Stimulated activated CD8-positive, alpha-beta memory T cell treated with anti-CD3 and anti-CD28 coated beads, Interleukin-2, amount 100 ng/mL, for 1 hour (primary cell): Measurements from ENCODE around the gene ESRRA.
"Not testable (repeated sequence)": the region's sequence is repeated elsewhere in the genome, so short reads cannot be mapped to it uniquely, and the experiment has no call there.

ENCODE experiments used
- DNase-seq, 2 donors: peaks; one replicate each; pipeline ENCODE4 v3.0.0-alpha.2; 2020; ENCODE audit warnings: low read depth in 2 of 2

ESRRA gene

GRCh38 chr11:64313491-64314145 is 8.3 kb downstream of the ESRRA start:
- no peak for DNase-seq

GRCh38 chr11:64314146-64314804 is 9.0 kb downstream of the ESRRA start:
- no peak for DNase-seq

- DNase-seq = no peak
Observed at GRCh38 chr11:64314805-64315561, 9.7 kb downstream of the ESRRA start.

- not testable (repeated sequence) for DNase-seq
Observed at GRCh38 chr11:64315667-64316526, 10.6 kb downstream of the ESRRA start.

- no peak for DNase-seq
Observed at GRCh38 chr11:64316672-64317324, 11.5 kb downstream of the ESRRA start.

- DNase-seq = peak; percentile 86 to 89
Observed at GRCh38 chr11:64317325-64317960, 12.1 kb downstream of the ESRRA start, which contains the start of gene TRMT112. Gene TRMT112 (minus strand): TSS chr11:64317559. CDS start chr11:64317526, 33 bp downstream.

GRCh38 chr11:64317961-64318765 is 12.8 kb downstream of the ESRRA start, which contains the start of gene PRDX5:
Gene PRDX5 (plus strand): TSS chr11:64318121. CDS start chr11:64318216, 95 bp downstream.
- peak; percentile 87 to 88 for DNase-seq

- no peak for DNase-seq
Observed at GRCh38 chr11:64318766-64319761, 13.7 kb downstream of the ESRRA start.

- no peak for DNase-seq
Observed at GRCh38 chr11:64320556-64320955, 15.2 kb downstream of the ESRRA start.

- DNase-seq = no peak
Observed at GRCh38 chr11:64321026-64321425, 15.7 kb downstream of the ESRRA start.

- DNase-seq = no peak
Observed at GRCh38 chr11:64321533-64321932, 16.2 kb downstream of the ESRRA start.

- no peak for DNase-seq
Observed at GRCh38 chr11:64322925-64323260, 17.6 kb downstream of the ESRRA start.

- no peak for DNase-seq
Observed at GRCh38 chr11:64323373-64323772, 18.0 kb downstream of the ESRRA start.

GRCh38 chr11:64323984-64324383 is 18.7 kb downstream of the ESRRA start:
- DNase-seq = not testable (repeated sequence)

- no peak for DNase-seq
Observed at GRCh38 chr11:64324692-64325469, 19.6 kb downstream of the ESRRA start.

- DNase-seq = no peak
Observed at GRCh38 chr11:64327375-64327774, 22.1 kb downstream of the ESRRA start.

GRCh38 chr11:64327993-64328392 is 22.7 kb downstream of the ESRRA start:
- no peak for DNase-seq

- DNase-seq = no peak
Observed at GRCh38 chr11:64330888-64331287, 25.6 kb downstream of the ESRRA start.
